ENCODE results near the gene ARPP21.

- TF ChIP-seq, protein P1, sequence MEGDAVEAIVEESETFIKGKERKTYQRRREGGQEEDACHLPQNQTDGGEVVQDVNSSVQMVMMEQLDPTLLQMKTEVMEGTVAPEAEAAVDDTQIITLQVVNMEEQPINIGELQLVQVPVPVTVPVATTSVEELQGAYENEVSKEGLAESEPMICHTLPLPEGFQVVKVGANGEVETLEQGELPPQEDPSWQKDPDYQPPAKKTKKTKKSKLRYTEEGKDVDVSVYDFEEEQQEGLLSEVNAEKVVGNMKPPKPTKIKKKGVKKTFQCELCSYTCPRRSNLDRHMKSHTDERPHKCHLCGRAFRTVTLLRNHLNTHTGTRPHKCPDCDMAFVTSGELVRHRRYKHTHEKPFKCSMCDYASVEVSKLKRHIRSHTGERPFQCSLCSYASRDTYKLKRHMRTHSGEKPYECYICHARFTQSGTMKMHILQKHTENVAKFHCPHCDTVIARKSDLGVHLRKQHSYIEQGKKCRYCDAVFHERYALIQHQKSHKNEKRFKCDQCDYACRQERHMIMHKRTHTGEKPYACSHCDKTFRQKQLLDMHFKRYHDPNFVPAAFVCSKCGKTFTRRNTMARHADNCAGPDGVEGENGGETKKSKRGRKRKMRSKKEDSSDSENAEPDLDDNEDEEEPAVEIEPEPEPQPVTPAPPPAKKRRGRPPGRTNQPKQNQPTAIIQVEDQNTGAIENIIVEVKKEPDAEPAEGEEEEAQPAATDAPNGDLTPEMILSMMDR (IDR thresholded peaks at IDR 0.05 in 4 of 5, conservative IDR thresholded peaks at IDR 0.05 in 1 of 5): no peak
- no peak for TF ChIP-seq POLR2A (IDR thresholded peaks at IDR 0.05)
Measured at GRCh38 chr3:35592589-35593295, 46.6 kb upstream of the ARPP21 start.

All from gastrocnemius medialis (tissue), 4 donors.